Lower leg skin (tissue), 4 donors: ENCODE measurements around the gene TMEM94. TPM values are rescaled to one million over a fixed set of nuclear protein-coding genes. Genes with fewer than 3 reads are reported as not detected.

ENCODE experiments used
- DNase-seq, 2 donors: peaks; one replicate each; pipeline ENCODE4 v3.0.0-alpha.2; 2019; ENCODE audit warnings: low spot score in 2 of 2
- H3K4me3 ChIP-seq: fragments of 200-600 bp; sonication (generic); 2 replicates; pipeline ENCODE4 v1.5.1; 2017; ENCODE audit warnings: mild to moderate bottlenecking, low read depth; ENCODE audit not compliant: poor library complexity, severe bottlenecking
- POLR2A ChIP-seq, 2 donors: fragments of 450-650 bp; IDR thresholded peaks; one replicate each; pipeline ENCODE4 v1.6.1; 2016 to 2017; ENCODE audit warnings: antibody characterized with exemption in 2 of 2, mild to moderate bottlenecking in 1 of 2, moderate library complexity in 1 of 2
- WGBS, 2 donors: methylation state at CpG; one replicate each; pipeline ENCODE4 v1.1.5; 2018; 5-methylcytosine and 5-hydroxymethylcytosine counted together
- intact Hi-C: fragments of 100-400 bp; cut with DNase I; formaldehyde crosslinking; loops from one replicate; pipeline ENCODE4 v1.15.0; 2023; ENCODE audit warnings: low total_unique reads
- total RNA-seq, 4 donors: library from RNA; depleted of rRNA; stranded (reverse); fragments of >200 nt; gene quantifications; one replicate each; pipeline ENCODE4 v1.1.0, GENCODE V29; 2016
- TF ChIP-seq, protein P1 (sequence below), 3 donors: fragments of 450-650 bp; IDR thresholded peaks; one replicate each; pipeline ENCODE4 v1.5.1; 2016; ENCODE audit warnings: antibody characterized with exemption in 3 of 3, mild to moderate bottlenecking in 3 of 3, moderate library complexity in 2 of 3

Gene TMEM94
- total RNA-seq, 4 donors from 2014 or later: 39.3 to 103 (median 79.0) TPM

DNA sequence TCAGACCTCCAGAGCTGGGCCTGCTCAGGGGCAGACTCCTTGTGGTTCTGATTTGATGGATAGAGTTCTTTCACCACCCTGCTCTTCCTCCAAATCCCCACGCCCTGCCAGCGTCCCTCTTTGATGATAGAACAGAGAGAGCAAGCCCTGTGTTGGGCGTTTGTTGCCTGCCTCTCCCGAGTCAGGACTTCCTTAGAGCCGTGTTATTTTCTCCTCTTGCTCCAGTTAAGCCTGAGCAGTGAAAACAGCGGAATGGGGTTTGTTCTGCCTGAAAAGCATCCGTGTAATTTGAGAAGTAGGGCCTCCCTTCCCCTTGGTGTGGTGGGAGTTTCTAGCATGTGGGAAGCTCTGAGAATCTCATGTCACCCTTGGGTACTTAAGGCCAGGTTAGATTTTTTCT is 22.1 kb downstream of the TMEM94 start:
- 80 to 84% methylated on average over 7 of the region's 7 CpGs for WGBS, 2 donors
- TF ChIP-seq POLR2A (IDR thresholded peaks at IDR 0.05): no peak
- TF ChIP-seq, protein P1, sequence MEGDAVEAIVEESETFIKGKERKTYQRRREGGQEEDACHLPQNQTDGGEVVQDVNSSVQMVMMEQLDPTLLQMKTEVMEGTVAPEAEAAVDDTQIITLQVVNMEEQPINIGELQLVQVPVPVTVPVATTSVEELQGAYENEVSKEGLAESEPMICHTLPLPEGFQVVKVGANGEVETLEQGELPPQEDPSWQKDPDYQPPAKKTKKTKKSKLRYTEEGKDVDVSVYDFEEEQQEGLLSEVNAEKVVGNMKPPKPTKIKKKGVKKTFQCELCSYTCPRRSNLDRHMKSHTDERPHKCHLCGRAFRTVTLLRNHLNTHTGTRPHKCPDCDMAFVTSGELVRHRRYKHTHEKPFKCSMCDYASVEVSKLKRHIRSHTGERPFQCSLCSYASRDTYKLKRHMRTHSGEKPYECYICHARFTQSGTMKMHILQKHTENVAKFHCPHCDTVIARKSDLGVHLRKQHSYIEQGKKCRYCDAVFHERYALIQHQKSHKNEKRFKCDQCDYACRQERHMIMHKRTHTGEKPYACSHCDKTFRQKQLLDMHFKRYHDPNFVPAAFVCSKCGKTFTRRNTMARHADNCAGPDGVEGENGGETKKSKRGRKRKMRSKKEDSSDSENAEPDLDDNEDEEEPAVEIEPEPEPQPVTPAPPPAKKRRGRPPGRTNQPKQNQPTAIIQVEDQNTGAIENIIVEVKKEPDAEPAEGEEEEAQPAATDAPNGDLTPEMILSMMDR (IDR thresholded peaks at IDR 0.05): no peak
- no peak overlapping the region for H3K4me3 ChIP-seq
- intact Hi-C loops: no loop called here
- DNase-seq: no peak

DNA sequence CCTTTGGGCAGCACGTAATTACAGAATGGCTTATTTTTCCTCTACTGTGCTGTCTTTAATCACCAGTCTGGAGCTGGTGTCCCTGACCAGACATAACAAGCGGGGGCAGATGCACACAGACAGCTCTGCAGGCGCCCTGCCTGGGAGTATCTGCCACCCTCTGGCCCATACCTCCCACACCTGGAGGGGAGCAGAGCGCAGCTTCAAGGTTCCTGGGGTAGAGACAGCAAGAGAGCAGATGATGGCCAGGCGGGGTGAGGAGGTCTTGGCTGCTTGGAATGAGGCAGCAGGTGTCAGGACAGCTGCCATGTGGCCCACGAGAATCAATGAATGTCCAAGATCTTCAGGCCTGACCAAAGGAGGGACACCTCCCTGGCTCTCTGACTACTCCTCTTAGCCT is 23.8 kb downstream of the TMEM94 start:
- WGBS, 2 donors: 95 to 96% methylated on average over 6 of the region's 6 CpGs
- H3K4me3 ChIP-seq: no peak overlapping the region
- intact Hi-C loops: no loop called here
- TF ChIP-seq, protein P1 (IDR thresholded peaks at IDR 0.05): no peak
- no peak for TF ChIP-seq POLR2A (IDR thresholded peaks at IDR 0.05)
- no peak for DNase-seq

DNA sequence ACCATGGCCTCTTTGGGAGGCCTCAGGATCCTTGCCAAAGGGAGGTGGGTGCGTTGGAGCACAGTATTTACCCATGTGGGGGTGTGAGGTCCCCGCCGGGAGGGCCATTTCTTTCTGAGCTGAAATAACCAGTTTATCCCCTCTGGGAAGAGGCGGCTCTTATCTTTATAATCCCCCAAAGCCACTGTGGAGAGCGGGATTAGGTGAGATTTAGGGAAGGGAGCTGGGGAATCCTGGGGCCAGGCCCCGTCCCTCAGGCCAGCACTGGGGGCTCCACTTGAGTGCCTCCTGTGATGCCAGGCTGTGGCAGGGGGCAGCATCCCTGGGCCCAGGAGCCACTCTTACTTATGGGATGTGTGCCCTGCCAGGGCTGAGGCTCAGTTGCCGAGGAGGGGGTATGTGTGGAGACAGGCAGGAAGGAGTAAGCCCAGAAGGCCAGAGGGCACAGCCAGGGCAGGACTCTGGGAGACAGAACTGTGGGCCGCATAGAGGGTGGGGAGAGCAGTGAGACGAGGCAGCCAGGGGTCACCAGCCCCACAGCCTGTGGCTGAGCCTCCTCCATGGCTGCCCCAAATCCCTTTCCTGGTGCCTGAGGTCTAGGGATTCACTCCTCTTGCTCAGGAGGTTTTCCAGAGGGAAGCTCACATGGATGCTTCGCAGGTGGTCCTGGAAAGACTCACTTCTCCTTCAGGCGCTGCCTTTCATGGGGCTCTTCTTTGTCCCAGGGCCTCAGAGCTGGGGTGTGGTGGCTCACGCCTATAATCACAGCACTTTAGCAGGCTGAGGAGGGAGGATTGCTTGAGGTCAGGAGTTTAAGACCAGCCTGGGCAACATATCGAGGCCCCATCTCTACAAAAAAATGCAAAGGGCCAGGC is 25.0 kb downstream of the TMEM94 start:
- intact Hi-C loops: no loop called here
- TF ChIP-seq POLR2A (IDR thresholded peaks at IDR 0.05): no peak
- TF ChIP-seq, protein P1 (IDR thresholded peaks at IDR 0.05): no peak
- no peak for DNase-seq
- 78 to 81% methylated on average over 11 to 13 of the region's 13 CpGs for WGBS, 2 donors
- no peak overlapping the region for H3K4me3 ChIP-seq

DNA sequence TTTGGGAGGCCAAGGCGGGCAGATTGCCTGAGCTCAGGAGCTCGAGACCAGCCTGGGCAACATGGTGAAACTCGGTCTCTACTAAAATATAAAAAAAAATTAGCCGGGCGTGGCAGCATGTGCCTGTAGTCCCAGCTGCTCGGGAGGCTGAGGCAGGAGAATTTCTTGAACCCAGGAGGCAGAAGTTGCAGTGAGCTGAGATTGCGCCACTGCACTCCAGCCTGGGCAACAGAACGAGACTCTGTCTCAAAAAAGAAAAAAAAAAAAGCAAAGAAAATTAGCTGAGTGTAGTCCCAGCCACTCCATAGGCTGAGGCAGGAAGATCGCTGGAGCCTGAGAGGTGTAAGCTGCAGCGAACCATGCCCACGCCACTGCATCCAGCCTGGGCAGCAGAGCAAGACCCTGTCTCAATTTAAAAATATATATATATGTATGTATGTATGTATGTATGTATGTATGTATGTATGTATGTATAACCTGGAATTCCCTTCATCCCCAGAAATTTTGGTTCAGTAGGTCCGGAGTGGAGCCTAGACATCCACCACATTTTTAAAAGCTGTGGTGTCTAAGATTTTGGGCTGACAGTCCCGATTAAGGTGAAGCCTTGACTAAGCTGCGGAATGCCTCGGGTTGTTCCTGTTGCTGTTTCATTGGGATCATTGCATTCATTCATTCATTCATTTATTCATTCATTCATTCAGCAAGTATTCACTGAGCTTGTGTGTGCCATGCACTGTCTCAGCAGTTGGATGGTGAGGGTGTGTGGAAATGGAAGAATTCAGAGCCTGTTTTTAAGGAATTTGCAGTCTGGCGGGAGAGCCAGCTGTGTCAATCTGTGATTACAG is 25.9 kb downstream of the TMEM94 start:
- intact Hi-C loops: no loop called here
- TF ChIP-seq POLR2A (IDR thresholded peaks at IDR 0.05): no peak
- TF ChIP-seq, protein P1 (IDR thresholded peaks at IDR 0.05): no peak
- H3K4me3 ChIP-seq: no peak overlapping the region
- WGBS, 2 donors: 78 to 88% methylated on average over 16 of the region's 16 CpGs
- no peak for DNase-seq

GRCh38 chr17:75485688-75486087 is 29.3 kb downstream of the TMEM94 start:
- no peak for DNase-seq
- 90 to 94% methylated on average over 10 to 12 of the region's 12 CpGs for WGBS, 2 donors
- no peak for TF ChIP-seq POLR2A (IDR thresholded peaks at IDR 0.05)
- TF ChIP-seq, protein P1 (IDR thresholded peaks at IDR 0.05): no peak
- H3K4me3 ChIP-seq: no peak overlapping the region
- intact Hi-C loops: no loop called here
